Stomach (tissue), 9 donors: Measurements from ENCODE around the gene PPP1R12B. TPM values are rescaled to one million over a fixed set of nuclear protein-coding genes. Genes with fewer than 3 reads are reported as not detected.

Experiments
- DNase-seq, 2 donors: peaks; one replicate each; pipeline versions ENCODE4 v3.0.0 to v3.0.0-alpha.2; 2013 to 2019
- H3K27ac ChIP-seq, 5 donors: fragments of 200-600 bp in 4 of 5; sonication (generic) in 4 of 5; one replicate each; pipeline ENCODE4 v1.5.1; 2013 to 2019; ENCODE audit warnings: mild to moderate bottlenecking in 1 of 5, moderate library complexity in 1 of 5
- H3K27me3 ChIP-seq, 3 donors: fragments of 200-600 bp; sonication (generic); one replicate each; pipeline ENCODE4 v1.5.1; 2017 to 2019; ENCODE audit warnings: mixed run types in 1 of 3
- H3K36me3 ChIP-seq, 4 donors: fragments of 200-600 bp; sonication (generic); 1 replicate in 3 of 4; 2 replicates in 1 of 4; pipeline ENCODE4 v1.5.1; 2016 to 2019
- H3K4me1 ChIP-seq, 4 donors: fragments of 200-600 bp; sonication (generic); one replicate each; pipeline ENCODE4 v1.5.1; 2016 to 2019
- H3K4me3 ChIP-seq, 4 donors: fragments of 200-600 bp; sonication (generic) in 3 of 4; one replicate each; pipeline ENCODE4 v1.5.1; 2016 to 2019; ENCODE audit warnings: mild to moderate bottlenecking in 1 of 4
- H3K9me3 ChIP-seq, 4 donors: fragments of 200-600 bp; sonication (generic); one replicate each; pipeline ENCODE4 v1.5.1; 2016 to 2019
- EP300 ChIP-seq: sonication (generic); formaldehyde crosslinking; IDR thresholded peaks from one replicate; pipeline ENCODE4 v1.6.1; 2017; ENCODE audit warnings: antibody characterized with exemption
- POLR2A ChIP-seq, 4 donors: fragments of 450-650 bp; IDR thresholded peaks; one replicate each; pipeline ENCODE4 v1.6.1; 2016; ENCODE audit warnings: antibody characterized with exemption in 4 of 4, control low read depth in 2 of 4, mild to moderate bottlenecking in 1 of 4, moderate library complexity in 1 of 4
- POLR2AphosphoS5 ChIP-seq, 3 donors: sonication (generic); formaldehyde crosslinking; IDR thresholded peaks; one replicate each; pipeline ENCODE4 v1.6.1; 2016; ENCODE audit warnings: antibody characterized with exemption in 3 of 3
- WGBS, 5 donors: extraction: QIAGEN DNeasy Blood & Tissue Kit in 3 of 5; methylation state at CpG; one replicate each; pipeline versions ENCODE4 v1.1.5 to v1.1.7; 2013 to 2018; 5-methylcytosine and 5-hydroxymethylcytosine counted together
- intact Hi-C: fragments of 100-400 bp; cut with DNase I; formaldehyde crosslinking; loops from one replicate; pipeline ENCODE4 v1.15.1; 2023; ENCODE audit warnings: low total_unique reads
- polyA plus RNA-seq, 3 donors: library from polyadenylated mRNA; stranded (reverse); fragments of 200-250 nt; gene quantifications; one replicate each; pipeline ENCODE4 v1.2.3, GENCODE V29; 2013
- total RNA-seq, 5 donors: library from RNA; depleted of rRNA; stranded (reverse); fragments of >200 nt; gene quantifications; one replicate each; pipeline versions ENCODE4 v1.1.0 to v1.2.3, GENCODE V29; 2014 to 2016
- TF ChIP-seq, protein P1 (sequence below), 7 experiments: fragments of 450-650 bp in 4 of 7; fragments of 200-600 bp in 3 of 7; sonication (generic) in 3 of 7; IDR thresholded peaks; one replicate each; pipeline ENCODE4 v1.5.1; 2016 to 2019; ENCODE audit warnings: antibody characterized with exemption in 7 of 7, control low read depth in 2 of 7, mild to moderate bottlenecking in 1 of 7
- donor health status: healthy with polysubstance abuse.
- donor health status: Bipolar disorder and iron deficiency.
- donor health status: healthy.

Gene PPP1R12B
- total and polyA plus RNA-seq, 8 donors = 9.7 to 352 (median 96.0) TPM

DNA sequence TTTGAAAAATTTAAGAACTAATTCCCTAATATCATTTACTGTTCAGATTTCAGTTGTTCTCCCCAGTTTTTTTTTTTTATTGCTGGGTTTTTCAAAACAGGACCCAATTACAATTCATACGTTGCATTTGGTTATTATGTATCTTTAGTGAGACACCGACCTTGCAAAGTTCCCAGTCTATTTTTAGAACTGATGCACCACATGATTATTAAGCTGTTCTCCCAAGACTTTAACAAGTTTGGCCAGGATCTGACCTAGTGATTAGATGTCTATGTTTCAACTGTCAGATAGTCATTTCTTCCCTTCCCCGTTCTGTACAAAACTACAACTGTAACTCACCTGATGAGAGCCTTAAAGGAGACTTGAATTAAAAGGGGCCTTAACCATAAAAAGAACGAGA, 14.6 kb upstream of the PPP1R12B start:
- Histone ChIP-seq H3K4me3 (no peak overlapping the region), H3K36me3 (peaks cover 0 to 51% (median 17%) of the 10 kb centered on the region in 4 donors), H3K4me1 (no peaks in the 10 kb centered on the region), H3K9me3 (no peaks in the 10 kb centered on the region), H3K27ac (no peak overlapping the region), H3K27me3 (no peaks in the 10 kb centered on the region)
- no peak for DNase-seq
- intact Hi-C loops = no loop called here
- TF ChIP-seq, protein P1, sequence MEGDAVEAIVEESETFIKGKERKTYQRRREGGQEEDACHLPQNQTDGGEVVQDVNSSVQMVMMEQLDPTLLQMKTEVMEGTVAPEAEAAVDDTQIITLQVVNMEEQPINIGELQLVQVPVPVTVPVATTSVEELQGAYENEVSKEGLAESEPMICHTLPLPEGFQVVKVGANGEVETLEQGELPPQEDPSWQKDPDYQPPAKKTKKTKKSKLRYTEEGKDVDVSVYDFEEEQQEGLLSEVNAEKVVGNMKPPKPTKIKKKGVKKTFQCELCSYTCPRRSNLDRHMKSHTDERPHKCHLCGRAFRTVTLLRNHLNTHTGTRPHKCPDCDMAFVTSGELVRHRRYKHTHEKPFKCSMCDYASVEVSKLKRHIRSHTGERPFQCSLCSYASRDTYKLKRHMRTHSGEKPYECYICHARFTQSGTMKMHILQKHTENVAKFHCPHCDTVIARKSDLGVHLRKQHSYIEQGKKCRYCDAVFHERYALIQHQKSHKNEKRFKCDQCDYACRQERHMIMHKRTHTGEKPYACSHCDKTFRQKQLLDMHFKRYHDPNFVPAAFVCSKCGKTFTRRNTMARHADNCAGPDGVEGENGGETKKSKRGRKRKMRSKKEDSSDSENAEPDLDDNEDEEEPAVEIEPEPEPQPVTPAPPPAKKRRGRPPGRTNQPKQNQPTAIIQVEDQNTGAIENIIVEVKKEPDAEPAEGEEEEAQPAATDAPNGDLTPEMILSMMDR (IDR thresholded peaks at IDR 0.05) = no peak
- TF ChIP-seq POLR2AphosphoS5 (IDR thresholded peaks at IDR 0.05) (no peak), EP300 (no peak), POLR2A (IDR thresholded peaks at IDR 0.05) (no peak)
- 78 to 86% (median 83%) methylated on average over 4 of the region's 4 CpGs for WGBS, 5 donors

DNA sequence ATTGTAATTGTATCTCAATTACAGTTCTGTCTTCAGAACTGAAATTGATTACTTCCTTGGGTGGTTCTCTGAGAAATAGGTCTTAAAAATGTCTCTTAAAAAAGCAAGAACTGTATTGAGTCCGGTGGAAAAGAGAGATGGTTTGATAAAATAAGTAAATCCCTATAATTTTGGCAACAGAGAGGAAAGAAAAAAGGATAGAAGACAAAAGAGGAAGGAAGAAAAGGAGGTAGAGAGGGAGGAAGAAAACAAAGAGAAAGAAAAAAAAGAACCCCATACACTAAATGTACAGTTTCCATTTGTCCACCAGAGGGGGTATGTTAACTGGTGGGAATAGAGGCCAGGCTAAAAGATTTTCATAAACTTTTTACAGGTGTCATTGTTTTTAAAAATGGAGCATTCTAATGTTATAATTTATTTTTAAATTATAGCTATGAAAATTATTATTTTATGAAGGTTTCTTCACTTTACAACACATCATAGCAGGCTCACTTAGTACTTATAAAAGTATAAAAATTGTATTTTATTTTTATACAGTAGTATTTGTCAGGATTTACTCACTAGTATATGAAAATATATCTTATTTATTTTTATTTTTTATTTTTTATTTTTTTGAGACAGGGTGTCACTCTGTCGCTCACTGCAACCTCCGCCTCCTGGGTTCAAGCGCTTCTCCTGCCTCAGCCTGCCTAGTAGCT, 4.7 kb upstream of the PPP1R12B start:
- Histone ChIP-seq H3K4me3 (no peak overlapping the region), H3K4me1 (peaks cover 5 to 28% (median 12%) of the 10 kb centered on the region in 4 donors), H3K36me3 (no peaks in the 10 kb centered on the region), H3K9me3 (no peaks in the 10 kb centered on the region), H3K27ac (no peak overlapping the region), H3K27me3 (no peaks in the 10 kb centered on the region)
- DNase-seq = peak in 1 of 2 donors; percentile 69
- WGBS, 5 donors = 60 to 72% (median 69%) methylated on average over 4 of the region's 4 CpGs
- intact Hi-C loops = loop anchor here (10.0 kb wide), 1 partner anchor 371 kb away; the partner anchor contains the start of gene SYT2
- TF ChIP-seq, protein P1 (IDR thresholded peaks at IDR 0.05) = peak in 5 of 7 experiments; percentile 40 to 85 (median 75)
- TF ChIP-seq POLR2A (IDR thresholded peaks at IDR 0.05) = no peak

DNA sequence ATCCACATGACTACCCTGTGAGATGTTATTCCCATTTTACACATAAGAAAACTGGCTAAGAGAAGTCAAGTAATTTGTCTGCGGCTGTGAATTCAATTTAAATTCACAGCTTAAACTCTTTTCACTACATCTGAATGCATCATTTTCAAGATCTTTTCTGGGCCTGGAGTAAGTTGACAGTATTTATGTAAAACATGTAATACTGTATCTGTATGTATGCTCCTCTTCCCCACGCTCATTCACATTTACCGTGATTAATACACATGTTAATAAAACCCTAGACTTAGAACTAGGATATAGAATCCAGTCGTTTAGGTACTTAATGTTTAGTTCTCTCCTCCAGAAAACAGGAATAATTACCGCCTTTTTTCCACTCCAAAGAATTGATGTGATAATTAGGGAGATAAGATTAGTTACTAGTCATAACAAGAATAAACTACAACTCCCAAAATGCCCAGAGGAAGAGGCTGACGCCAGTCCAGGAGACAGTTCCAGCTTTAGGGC, 442 bp upstream of the PPP1R12B start:
- H3K36me3 ChIP-seq = no peaks in the 10 kb centered on the region
- H3K4me3 ChIP-seq = peak overlapping the region in 3 of 4 donors; percentile 75 to 99 (median 97)
- intact Hi-C loops = loop anchor here (10.0 kb wide), 1 partner anchor 367 kb away; the partner anchor contains the start of gene SYT2
- no peaks in the 10 kb centered on the region for H3K27me3 ChIP-seq
- H3K9me3 ChIP-seq = no peaks in the 10 kb centered on the region
- DNase-seq = no peak
- H3K4me1 ChIP-seq = peaks cover 10 to 44% (median 29%) of the 10 kb centered on the region in 4 donors
- 48 to 49% (median 48%) methylated on average over 6 of the region's 6 CpGs for WGBS, 5 donors
- TF ChIP-seq POLR2AphosphoS5 (IDR thresholded peaks at IDR 0.05) = no peak
- TF ChIP-seq, protein P1 (IDR thresholded peaks at IDR 0.05) = no peak
- no peak for TF ChIP-seq EP300
- no peak for TF ChIP-seq POLR2A (IDR thresholded peaks at IDR 0.05)
- peak overlapping the region in 3 of 5 donors; percentile 87 to 94 (median 92) for H3K27ac ChIP-seq

DNA sequence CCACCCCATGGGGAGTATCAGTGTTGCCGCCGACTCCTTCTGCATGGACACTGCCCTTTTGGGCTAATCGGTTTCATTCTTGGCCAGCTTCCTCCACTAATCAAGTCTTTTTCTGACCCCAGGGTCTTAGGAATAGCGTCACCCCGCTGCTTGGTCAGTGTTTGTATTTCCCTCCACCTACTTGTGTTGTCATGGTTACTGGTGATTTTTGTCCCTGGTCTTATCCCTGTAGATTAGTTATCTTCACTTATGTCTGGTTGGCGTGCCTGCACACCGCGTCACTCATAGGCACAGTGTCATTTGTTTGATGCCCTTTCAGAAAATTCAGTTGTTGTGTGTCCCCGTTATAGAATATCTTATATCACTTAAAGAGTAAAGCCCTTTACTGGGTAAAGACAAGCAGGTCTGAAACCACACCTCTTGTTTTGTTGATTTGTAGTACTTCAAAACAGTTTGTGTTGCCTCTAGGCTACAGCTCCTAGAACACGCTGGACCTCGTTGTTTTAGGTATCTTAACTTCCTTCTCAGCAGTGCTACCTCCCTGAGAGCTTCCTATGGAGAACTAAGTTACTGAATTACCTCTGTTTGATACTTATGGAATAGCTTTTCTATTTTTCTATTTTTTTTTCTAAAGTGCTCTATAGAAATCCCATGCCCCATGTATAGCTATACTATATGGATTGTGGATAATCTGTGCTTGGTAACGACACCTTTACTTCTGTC, 868 bp downstream of the PPP1R12B start:
- WGBS, 5 donors = 4 to 6% (median 5%) methylated on average over 12 of the region's 12 CpGs
- intact Hi-C loops = loop anchor here (10.0 kb wide), 1 partner anchor 365 kb away; the partner anchor contains the start of gene SYT2
- DNase-seq = peak in 1 of 2 donors; percentile 75

More for the DNA sequence above, 868 bp downstream of the PPP1R12B start:
- H3K27me3 ChIP-seq = no peaks in the 10 kb centered on the region
- peak overlapping the region; percentile 87 to 94 (median 92) for H3K27ac ChIP-seq
- H3K9me3 ChIP-seq = no peaks in the 10 kb centered on the region
- H3K36me3 ChIP-seq = no peaks in the 10 kb centered on the region
- peak overlapping the region; percentile 75 to 99 (median 96) for H3K4me3 ChIP-seq
- no peak for TF ChIP-seq POLR2AphosphoS5 (IDR thresholded peaks at IDR 0.05)
- no peak for TF ChIP-seq EP300
- TF ChIP-seq, protein P1 (IDR thresholded peaks at IDR 0.05) = no peak
- TF ChIP-seq POLR2A (IDR thresholded peaks at IDR 0.05) = no peak
- H3K4me1 ChIP-seq = peaks cover 10 to 37% (median 31%) of the 10 kb centered on the region in 4 donors
